Measurements from ENCODE around the gene FBXL7. TPM values are rescaled to one million over a fixed set of nuclear protein-coding genes. Genes with fewer than 3 reads are reported as not detected.

FBXL7 gene
- total and polyA plus RNA-seq, 3 experiments from 2014 or later, result not detected

- H3K4me3 ChIP-seq (ENCODE audit: low read length), result no peak overlapping the region
- no peaks in the 10 kb centered on the region for H3K4me1 Mint-ChIP-seq
- ChIA-PET CTCF (no interaction called here), POLR2A (no interaction called here)
- H3K27ac Mint-ChIP-seq, result no peak overlapping the region
- no peaks in the 10 kb centered on the region for H3K27me3 ChIP-seq (ENCODE audit: insufficient read depth, low read length, poor library complexity, severe bottlenecking)
- H3K36me3 ChIP-seq (ENCODE audit: insufficient read depth, low read length), result no peaks in the 10 kb centered on the region
- H3K4me1 ChIP-seq (ENCODE audit: insufficient read depth, low read length), result no peaks in the 10 kb centered on the region
- H3K4me3 Mint-ChIP-seq, result no peak overlapping the region
- no peaks in the 10 kb centered on the region for H3K9me3 ChIP-seq (ENCODE audit: low read length)
- no peaks in the 10 kb centered on the region for H3K27me3 Mint-ChIP-seq
- DNase-seq, result no peak
- peaks cover 0 to 10% (median 5%) of the 10 kb centered on the region in 5 donors for H3K9me3 Mint-ChIP-seq
- H3K36me3 Mint-ChIP-seq, result no peaks in the 10 kb centered on the region
- H3K27ac ChIP-seq (ENCODE audit: low read depth, low read length), result no peak overlapping the region
Observed at GRCh38 chr5:15833365-15833764, 333.4 kb downstream of the FBXL7 start.

DNA sequence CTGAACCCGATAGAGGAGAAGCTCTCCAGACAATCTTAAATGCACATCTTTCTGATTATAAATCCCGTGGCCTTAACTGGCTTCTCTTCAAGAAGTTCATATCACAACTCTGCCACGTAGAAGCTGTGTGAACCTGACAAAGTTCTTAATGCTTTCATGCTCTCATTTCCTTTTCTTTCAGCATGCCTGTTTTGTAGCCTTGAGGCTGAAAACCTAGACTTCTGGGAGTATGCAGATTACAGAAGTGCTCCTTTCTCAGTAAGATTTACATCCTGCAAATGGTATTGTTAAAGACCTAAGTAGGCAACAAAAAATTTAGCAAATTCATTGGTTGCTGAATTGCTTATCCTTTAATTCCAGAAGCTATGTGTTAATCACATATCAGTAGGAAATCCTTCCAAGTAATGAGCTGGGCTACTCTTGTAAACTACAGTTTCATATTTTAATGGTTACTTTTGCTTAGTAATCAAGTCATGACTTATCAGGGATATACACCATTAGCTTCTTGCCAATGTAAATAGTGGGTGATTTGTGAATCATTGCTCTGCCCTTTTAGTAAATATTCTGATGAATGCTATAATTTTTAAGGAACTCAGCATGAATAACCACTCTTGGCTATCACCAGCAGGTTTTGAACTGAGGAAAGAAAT lies 334.7 kb downstream of the FBXL7 start:
- no peaks in the 10 kb centered on the region for H3K9me3 ChIP-seq (ENCODE audit: low read length)
- Mint-ChIP-seq H3K27ac (no peak overlapping the region), H3K9me3 (peaks cover 0 to 10% (median 5%) of the 10 kb centered on the region in 5 donors), H3K4me3 (no peak overlapping the region), H3K27me3 (no peaks in the 10 kb centered on the region), H3K4me1 (no peaks in the 10 kb centered on the region), H3K36me3 (no peaks in the 10 kb centered on the region)
- CTCF ChIA-PET, result no interaction called here
- no peaks in the 10 kb centered on the region for H3K4me1 ChIP-seq (ENCODE audit: insufficient read depth, low read length)
- no peaks in the 10 kb centered on the region for H3K27me3 ChIP-seq (ENCODE audit: insufficient read depth, low read length, poor library complexity, severe bottlenecking)
- POLR2A ChIA-PET, result no interaction called here
- H3K4me3 ChIP-seq (ENCODE audit: low read length), result no peak overlapping the region
- H3K27ac ChIP-seq (ENCODE audit: low read depth, low read length), result no peak overlapping the region
- no peaks in the 10 kb centered on the region for H3K36me3 ChIP-seq (ENCODE audit: insufficient read depth, low read length)
- DNase-seq, result no peak

DNA sequence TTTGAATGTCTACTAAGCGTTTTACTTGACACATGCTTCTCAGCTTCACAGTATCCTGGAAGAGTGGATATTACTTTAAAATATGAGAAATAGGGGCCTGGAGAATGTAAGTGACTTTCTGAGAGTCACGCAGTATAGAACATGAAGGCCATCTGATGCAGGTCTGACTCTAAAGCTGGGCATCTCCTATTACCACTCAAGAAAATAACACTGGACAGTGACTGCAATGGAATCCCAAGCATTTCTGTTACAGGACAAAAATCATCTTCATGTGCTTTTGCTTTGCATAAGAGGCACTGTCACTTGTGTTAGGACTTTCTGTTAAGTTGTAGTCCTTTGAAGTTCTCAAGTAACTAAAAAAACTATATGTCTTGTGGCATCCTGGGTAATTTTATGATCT lies 335.5 kb downstream of the FBXL7 start:
- Mint-ChIP-seq H3K27ac (no peak overlapping the region), H3K36me3 (no peaks in the 10 kb centered on the region), H3K4me1 (no peaks in the 10 kb centered on the region), H3K4me3 (no peak overlapping the region), H3K27me3 (no peaks in the 10 kb centered on the region), H3K9me3 (peaks cover 0 to 13% (median 2%) of the 10 kb centered on the region in 5 donors)
- ChIA-PET POLR2A (no interaction called here), CTCF (no interaction called here)
- no peaks in the 10 kb centered on the region for H3K4me1 ChIP-seq (ENCODE audit: insufficient read depth, low read length)
- no peak overlapping the region for H3K27ac ChIP-seq (ENCODE audit: low read depth, low read length)
- no peaks in the 10 kb centered on the region for H3K36me3 ChIP-seq (ENCODE audit: insufficient read depth, low read length)
- H3K9me3 ChIP-seq (ENCODE audit: low read length), result no peaks in the 10 kb centered on the region
- no peak overlapping the region for H3K4me3 ChIP-seq (ENCODE audit: low read length)
- no peak for DNase-seq
- H3K27me3 ChIP-seq (ENCODE audit: insufficient read depth, low read length, poor library complexity, severe bottlenecking), result no peaks in the 10 kb centered on the region

- H3K36me3 Mint-ChIP-seq, result no peaks in the 10 kb centered on the region
- no peaks in the 10 kb centered on the region for H3K4me1 Mint-ChIP-seq
- no peaks in the 10 kb centered on the region for H3K9me3 ChIP-seq (ENCODE audit: low read length)
- H3K4me3 Mint-ChIP-seq, result no peak overlapping the region
- DNase-seq, result no peak
- POLR2A ChIA-PET, result no interaction called here
- peaks cover 1 to 13% (median 7%) of the 10 kb centered on the region in 5 donors for H3K9me3 Mint-ChIP-seq
- no peaks in the 10 kb centered on the region for H3K27me3 Mint-ChIP-seq
- no peak overlapping the region for H3K27ac Mint-ChIP-seq
- no peaks in the 10 kb centered on the region for H3K4me1 ChIP-seq (ENCODE audit: insufficient read depth, low read length)
- H3K36me3 ChIP-seq (ENCODE audit: insufficient read depth, low read length), result no peaks in the 10 kb centered on the region
- H3K27me3 ChIP-seq (ENCODE audit: insufficient read depth, low read length, poor library complexity, severe bottlenecking), result no peaks in the 10 kb centered on the region
- CTCF ChIA-PET, result no interaction called here
- no peak overlapping the region for H3K4me3 ChIP-seq (ENCODE audit: low read length)
- no peak overlapping the region for H3K27ac ChIP-seq (ENCODE audit: low read depth, low read length)
Observed at GRCh38 chr5:15837551-15838289, 337.7 kb downstream of the FBXL7 start.

DNA sequence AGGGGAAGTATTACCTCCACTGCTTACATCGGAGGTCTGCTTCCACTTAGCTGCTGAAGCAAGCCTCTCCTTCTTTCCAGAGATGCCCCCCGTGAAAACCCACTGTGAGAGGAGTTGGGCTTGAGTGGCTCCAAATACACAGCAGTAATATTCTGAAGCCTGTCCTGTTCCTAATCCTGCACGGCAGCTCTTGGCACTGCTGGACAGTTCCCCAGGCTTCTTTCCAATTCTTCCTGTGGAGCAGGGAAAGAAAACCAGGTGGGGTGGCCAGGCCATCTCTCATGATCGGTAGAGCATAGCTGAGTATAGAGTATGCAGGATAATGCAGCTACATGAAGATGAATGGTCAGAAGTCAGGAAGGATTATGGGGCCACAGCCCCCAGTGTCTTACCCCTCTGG lies 344.3 kb downstream of the FBXL7 start:
- H3K4me3 Mint-ChIP-seq, result no peak overlapping the region
- Histone ChIP-seq H3K9me3 (ENCODE audit: low read length) (no peaks in the 10 kb centered on the region), H3K36me3 (ENCODE audit: insufficient read depth, low read length) (no peaks in the 10 kb centered on the region), H3K27me3 (ENCODE audit: insufficient read depth, low read length, poor library complexity, severe bottlenecking) (no peaks in the 10 kb centered on the region), H3K4me3 (ENCODE audit: low read length) (no peak overlapping the region), H3K4me1 (ENCODE audit: insufficient read depth, low read length) (no peaks in the 10 kb centered on the region), H3K27ac (ENCODE audit: low read depth, low read length) (no peak overlapping the region)
- H3K27ac Mint-ChIP-seq, result no peak overlapping the region
- ChIA-PET CTCF (no interaction called here), POLR2A (no interaction called here)
- H3K9me3 Mint-ChIP-seq, result peaks cover 1 to 17% (median 9%) of the 10 kb centered on the region in 5 donors
- H3K36me3 Mint-ChIP-seq, result no peaks in the 10 kb centered on the region
- no peaks in the 10 kb centered on the region for H3K4me1 Mint-ChIP-seq
- no peak for DNase-seq
- no peaks in the 10 kb centered on the region for H3K27me3 Mint-ChIP-seq

- H3K4me1 Mint-ChIP-seq, result no peaks in the 10 kb centered on the region
- H3K4me3 Mint-ChIP-seq, result no peak overlapping the region
- no peaks in the 10 kb centered on the region for H3K36me3 ChIP-seq (ENCODE audit: insufficient read depth, low read length)
- no peaks in the 10 kb centered on the region for H3K4me1 ChIP-seq (ENCODE audit: insufficient read depth, low read length)
- H3K9me3 ChIP-seq (ENCODE audit: low read length), result no peaks in the 10 kb centered on the region
- ChIA-PET CTCF (no interaction called here), POLR2A (no interaction called here)
- H3K27ac Mint-ChIP-seq, result no peak overlapping the region
- H3K36me3 Mint-ChIP-seq, result no peaks in the 10 kb centered on the region
- no peak for DNase-seq
- no peaks in the 10 kb centered on the region for H3K27me3 ChIP-seq (ENCODE audit: insufficient read depth, low read length, poor library complexity, severe bottlenecking)
- no peak overlapping the region for H3K27ac ChIP-seq (ENCODE audit: low read depth, low read length)
- H3K27me3 Mint-ChIP-seq, result no peaks in the 10 kb centered on the region
- H3K9me3 Mint-ChIP-seq, result peaks cover 1 to 17% (median 12%) of the 10 kb centered on the region in 5 donors
- no peak overlapping the region for H3K4me3 ChIP-seq (ENCODE audit: low read length)
Observed at GRCh38 chr5:15844871-15845270, 344.9 kb downstream of the FBXL7 start.

DNA sequence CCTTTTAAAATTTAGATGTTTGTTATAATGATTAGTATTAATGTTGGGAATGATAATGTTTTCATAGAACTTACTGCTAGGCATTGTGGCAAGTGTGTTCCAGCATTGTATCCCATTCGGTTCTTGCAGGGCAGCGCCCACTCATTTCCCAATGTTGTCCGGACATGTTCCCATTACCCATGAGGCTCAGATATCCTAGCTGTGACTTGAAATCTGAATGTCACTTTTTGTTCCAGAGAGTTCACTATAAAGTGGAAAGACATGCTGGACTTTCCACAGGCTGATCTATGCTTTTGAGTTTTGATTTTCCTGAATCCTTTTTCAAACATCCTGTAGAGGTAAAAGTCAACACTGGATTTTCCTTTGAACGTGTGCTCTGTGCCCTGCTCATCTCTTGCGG lies 350.6 kb downstream of the FBXL7 start:
- H3K9me3 Mint-ChIP-seq, result peaks cover 2 to 18% (median 6%) of the 10 kb centered on the region in 5 donors
- H3K36me3 Mint-ChIP-seq, result no peaks in the 10 kb centered on the region
- H3K27me3 ChIP-seq (ENCODE audit: insufficient read depth, low read length, poor library complexity, severe bottlenecking), result no peaks in the 10 kb centered on the region
- H3K27ac Mint-ChIP-seq, result no peak overlapping the region
- no peaks in the 10 kb centered on the region for H3K4me1 ChIP-seq (ENCODE audit: insufficient read depth, low read length)
- DNase-seq, result no peak
- H3K4me1 Mint-ChIP-seq, result no peaks in the 10 kb centered on the region
- H3K27me3 Mint-ChIP-seq, result no peaks in the 10 kb centered on the region
- CTCF ChIA-PET, result no interaction called here
- no peaks in the 10 kb centered on the region for H3K36me3 ChIP-seq (ENCODE audit: insufficient read depth, low read length)
- H3K9me3 ChIP-seq (ENCODE audit: low read length), result no peaks in the 10 kb centered on the region
- H3K4me3 Mint-ChIP-seq, result no peak overlapping the region
- H3K4me3 ChIP-seq (ENCODE audit: low read length), result no peak overlapping the region
- H3K27ac ChIP-seq (ENCODE audit: low read depth, low read length), result no peak overlapping the region
- POLR2A ChIA-PET, result no interaction called here

GRCh38 chr5:15850939-15851341 lies 351.0 kb downstream of the FBXL7 start:
- ChIA-PET POLR2A (no interaction called here), CTCF (no interaction called here)
- Histone ChIP-seq H3K27ac (ENCODE audit: low read depth, low read length) (no peak overlapping the region), H3K27me3 (ENCODE audit: insufficient read depth, low read length, poor library complexity, severe bottlenecking) (no peaks in the 10 kb centered on the region), H3K4me1 (ENCODE audit: insufficient read depth, low read length) (no peaks in the 10 kb centered on the region), H3K36me3 (ENCODE audit: insufficient read depth, low read length) (no peaks in the 10 kb centered on the region), H3K4me3 (ENCODE audit: low read length) (no peak overlapping the region), H3K9me3 (ENCODE audit: low read length) (no peaks in the 10 kb centered on the region)
- H3K9me3 Mint-ChIP-seq, result peaks cover 2 to 18% (median 6%) of the 10 kb centered on the region in 5 donors
- no peak overlapping the region for H3K4me3 Mint-ChIP-seq
- no peak for DNase-seq
- H3K27ac Mint-ChIP-seq, result no peak overlapping the region
- H3K36me3 Mint-ChIP-seq, result no peaks in the 10 kb centered on the region
- no peaks in the 10 kb centered on the region for H3K4me1 Mint-ChIP-seq
- no peaks in the 10 kb centered on the region for H3K27me3 Mint-ChIP-seq
